AG08396 (cell line): Measurements from ENCODE around the gene WDR41.
A peak's percentile ranks its signal among the peaks of the same experiment; 100 is the strongest.

Experiments used
- DNase-seq: peaks from one replicate; pipeline ENCODE4 v3.0.0; 2012; ENCODE audit warnings: low spot score, mixed read lengths

WDR41 gene

DNA sequence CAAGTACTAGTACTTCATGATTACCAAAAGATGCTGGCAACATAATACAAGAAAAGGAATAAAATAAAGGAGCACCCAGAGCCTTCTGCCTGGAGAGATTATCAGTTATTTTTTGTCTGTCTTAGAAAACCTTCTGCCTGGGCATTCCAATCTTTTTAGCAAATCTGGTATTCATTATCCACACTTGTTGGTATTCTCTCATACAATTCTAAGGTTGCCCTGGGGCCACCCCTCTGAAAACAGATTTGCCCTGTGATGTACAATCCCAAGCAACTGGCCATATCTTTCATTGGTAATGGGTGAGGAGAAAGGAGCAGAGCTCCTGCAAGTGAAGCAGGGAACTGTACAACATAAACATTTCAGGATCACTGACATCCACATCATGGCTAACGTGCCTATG, 47.8 kb downstream of the WDR41 start:
- DNase-seq = no peak

- DNase-seq = no peak
These were observed 48.4 kb downstream of the WDR41 start for GRCh38 chr5:77443670-77444069.

- no peak for DNase-seq
These were observed 54.0 kb downstream of the WDR41 start for GRCh38 chr5:77438071-77438470.

- DNase-seq = no peak
These were observed 54.9 kb downstream of the WDR41 start for GRCh38 chr5:77437194-77437593.

DNA sequence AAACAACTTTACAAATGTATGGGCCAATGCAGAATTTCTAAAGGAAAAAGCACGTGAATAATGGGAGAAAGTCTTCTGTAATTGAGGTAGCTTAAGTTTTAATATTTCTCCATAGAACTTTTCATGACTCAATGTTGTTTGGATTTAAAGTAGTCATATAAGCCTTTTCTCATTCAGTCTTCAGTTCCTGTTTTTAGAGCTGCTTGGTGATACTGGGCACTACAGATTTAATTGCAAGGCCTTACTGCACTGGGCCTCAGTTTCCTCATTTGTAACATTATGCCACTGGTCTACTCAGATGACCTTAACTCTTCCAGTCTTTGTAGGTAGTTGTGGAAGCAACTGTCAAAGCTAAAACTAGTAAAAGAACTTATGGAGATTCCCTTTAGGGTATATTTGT, 60.4 kb downstream of the WDR41 start:
- DNase-seq = no peak

DNA sequence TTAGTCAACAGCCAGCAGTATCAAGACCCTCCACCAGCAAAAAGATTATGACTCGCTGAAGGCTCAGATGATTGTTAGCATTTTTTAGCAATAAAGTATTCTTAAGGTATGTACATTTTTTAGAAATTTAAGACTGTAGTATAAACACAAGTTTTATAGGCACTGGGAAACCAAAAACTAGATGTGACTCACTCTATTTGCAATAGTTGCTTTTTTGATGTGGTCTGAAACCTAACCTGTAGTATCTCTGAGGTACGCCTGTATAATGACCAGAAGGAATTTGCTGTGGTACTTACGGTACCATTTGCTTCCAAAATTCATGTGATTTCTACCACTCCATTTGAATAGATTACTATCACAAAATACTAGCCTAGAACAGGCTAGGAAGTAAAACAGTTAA, 60.8 kb downstream of the WDR41 start:
- no peak for DNase-seq

DNA sequence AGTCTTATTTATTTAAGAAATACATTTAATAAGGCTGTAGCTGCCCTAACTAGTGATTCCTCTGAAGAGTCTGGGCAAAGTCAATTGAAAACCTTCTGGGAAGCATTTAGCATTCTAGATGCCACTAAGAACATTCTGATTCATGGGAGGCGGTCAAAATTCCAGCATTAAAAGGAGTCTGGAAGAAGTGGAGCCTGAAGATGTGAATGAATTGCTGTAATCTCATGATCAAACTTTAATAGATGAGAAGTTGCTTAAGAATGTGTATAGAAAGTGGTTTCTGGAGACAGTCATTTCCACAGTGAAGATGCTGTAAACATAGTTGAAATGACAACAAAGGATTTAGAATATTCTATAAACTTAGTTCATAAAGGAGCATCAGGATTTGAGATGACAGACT, 61.4 kb downstream of the WDR41 start:
- DNase-seq = no peak

DNA sequence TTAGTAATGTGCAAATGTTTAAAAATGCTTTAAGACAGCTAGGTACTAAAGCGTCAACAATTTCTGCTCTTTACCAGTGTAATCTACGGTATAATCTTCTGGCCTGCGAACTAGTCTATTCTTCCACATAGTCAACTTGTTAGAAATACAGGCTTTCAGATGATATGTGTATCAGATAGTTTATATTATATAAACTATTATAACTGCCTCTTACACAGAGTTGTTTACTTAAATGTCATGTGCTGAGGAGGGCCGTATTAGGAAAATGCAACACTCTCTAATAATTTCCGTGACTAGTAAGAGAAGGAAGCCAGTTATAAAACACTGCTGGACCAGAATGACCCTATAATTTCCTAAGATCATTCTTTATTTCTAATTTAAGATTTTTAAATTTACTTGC, 63.6 kb downstream of the WDR41 start:
- no peak for DNase-seq

DNA sequence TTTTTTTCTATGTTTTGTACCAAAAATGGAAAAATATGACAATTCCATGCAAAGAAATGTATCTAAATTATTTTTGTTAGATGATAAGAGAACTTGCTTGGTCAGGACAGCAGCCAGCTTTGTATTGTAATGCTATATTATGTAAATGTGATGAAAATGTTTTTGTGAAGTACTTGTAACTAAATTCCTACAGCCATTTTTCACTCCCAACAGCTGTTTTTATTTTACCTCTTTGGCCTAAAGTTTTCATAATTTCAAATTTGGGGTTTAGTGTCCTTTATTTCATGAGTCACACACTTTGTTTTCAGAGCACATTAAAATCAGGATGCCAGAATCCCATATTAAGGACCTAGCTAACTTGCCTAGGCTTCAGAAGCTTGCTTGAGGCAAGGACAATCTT, 64.1 kb downstream of the WDR41 start:
- DNase-seq = no peak

- DNase-seq = peak; percentile 32
These were observed 65.4 kb downstream of the WDR41 start for GRCh38 chr5:77426670-77427069.

DNA sequence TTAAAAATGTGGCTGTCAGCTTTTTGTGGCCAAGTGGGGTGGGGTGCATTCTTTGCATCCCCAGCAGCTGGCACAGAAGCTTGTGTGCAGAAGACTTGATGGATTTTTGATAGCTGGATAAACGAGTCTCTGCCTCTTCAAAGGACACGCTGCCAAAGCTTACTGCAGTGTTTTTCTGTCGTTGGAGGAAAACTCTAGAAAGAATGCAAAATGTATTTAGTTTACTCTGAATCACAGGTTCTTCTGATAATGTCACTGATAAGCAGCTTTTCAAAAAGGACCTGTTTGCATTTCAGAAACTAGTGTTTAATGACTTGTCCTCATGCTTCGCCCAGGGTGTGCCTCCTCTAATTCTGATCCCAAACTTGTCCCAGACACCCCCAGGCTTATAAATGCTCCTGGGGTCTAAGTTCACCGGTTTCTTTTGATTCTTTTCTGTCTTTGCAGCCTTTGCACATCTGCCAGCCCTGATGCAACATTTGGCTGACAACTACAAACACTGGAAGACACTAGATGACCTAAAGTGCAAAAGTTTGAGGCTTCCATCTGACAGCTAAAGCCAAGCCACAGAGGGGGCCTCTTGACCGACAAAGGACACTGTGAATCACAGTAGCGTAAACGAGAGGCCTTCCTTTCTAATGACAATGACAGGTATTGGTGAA, 66.0 kb downstream of the WDR41 start:
- DNase-seq = no peak

DNA sequence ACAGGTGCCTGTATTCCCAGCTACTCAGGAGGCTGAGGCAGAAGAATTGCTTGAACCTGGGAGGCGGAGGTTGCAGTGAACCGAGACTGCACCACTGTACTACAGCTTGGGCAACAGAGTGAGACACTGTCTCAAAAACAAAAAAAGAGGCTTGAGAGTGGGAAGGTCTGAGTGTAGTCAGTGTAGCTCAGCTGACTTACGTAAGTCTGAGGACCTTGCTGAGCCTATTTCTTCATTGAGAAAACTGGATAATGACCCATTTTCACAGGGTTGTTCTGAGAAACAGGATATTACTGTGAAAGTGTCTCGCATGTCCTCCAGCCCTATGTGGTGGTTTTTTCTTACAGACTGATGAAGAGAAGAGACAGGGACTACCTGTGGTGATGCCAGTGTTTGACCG, 66.7 kb downstream of the WDR41 start:
- no peak for DNase-seq

DNA sequence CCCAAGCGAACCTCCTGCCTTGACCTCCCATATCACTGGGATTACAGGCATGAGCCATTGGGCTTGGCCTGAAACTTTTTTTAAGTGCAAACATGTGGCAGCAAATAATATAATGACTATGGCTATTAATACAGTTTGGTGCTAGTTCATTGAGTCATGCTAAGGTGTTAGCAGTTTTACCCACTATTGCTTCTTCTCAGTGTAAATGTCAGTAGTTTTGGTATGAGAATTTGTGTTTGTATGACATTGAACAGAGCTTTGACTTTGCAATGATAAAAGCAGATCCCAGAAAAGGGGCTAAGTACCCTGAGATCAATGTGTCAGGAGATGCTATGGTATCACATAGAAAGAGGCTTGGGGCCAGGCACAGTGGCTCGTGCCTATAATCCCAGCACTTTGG, 67.2 kb downstream of the WDR41 start:
- no peak for DNase-seq

DNA sequence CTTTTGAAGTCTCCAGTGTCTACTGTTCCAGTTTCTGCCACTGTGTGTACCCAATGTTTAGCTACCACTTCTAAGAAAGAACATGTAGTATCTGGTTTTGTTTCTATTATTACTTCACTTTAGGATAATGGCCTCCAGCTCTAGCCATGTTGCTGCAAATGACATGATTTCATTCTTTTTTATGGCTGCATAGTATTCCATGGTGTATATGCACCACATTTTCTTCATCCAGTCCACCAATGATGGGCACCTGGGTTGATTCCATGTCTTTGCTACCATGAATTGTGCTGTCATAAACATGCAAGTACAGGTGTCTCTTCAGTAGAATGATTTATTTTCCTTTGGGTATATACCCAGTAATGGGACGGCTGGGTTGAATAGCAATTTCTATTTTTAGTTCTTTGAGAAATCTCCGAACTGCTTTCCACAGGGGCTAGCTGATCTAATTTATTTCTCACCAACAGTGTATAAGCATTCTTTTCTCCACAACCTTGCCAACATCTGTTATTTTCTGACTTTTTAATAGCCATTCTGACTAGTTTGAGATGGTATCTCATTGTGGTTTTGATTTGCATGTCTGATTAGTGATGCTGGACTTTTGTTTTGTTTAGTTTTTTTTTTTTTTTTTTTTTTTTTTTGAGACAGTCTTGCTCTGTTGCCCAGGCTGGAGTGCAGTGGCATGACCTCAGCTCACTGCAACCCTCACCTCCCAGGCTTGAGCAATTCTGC, 68.9 kb downstream of the WDR41 start:
- DNase-seq = no peak

DNA sequence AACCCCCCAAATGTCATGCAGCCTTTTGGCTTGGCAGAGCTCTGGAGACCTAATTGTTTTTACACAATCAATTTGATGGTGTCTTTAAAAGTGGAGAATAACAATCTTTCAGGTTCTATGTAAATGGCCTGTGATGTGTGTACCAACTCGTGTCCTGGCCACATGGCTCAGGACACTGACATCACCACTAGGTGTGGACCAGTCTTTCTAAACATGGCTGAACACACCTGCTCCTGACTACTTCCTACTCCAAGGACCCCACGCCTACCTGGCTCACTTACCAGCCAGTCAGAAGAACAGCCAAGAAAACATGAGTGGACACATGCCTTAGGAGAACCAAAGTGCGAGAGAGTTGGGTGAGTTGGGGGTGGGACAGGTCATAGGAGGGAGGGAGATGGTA, 71.2 kb downstream of the WDR41 start:
- DNase-seq = no peak

DNA sequence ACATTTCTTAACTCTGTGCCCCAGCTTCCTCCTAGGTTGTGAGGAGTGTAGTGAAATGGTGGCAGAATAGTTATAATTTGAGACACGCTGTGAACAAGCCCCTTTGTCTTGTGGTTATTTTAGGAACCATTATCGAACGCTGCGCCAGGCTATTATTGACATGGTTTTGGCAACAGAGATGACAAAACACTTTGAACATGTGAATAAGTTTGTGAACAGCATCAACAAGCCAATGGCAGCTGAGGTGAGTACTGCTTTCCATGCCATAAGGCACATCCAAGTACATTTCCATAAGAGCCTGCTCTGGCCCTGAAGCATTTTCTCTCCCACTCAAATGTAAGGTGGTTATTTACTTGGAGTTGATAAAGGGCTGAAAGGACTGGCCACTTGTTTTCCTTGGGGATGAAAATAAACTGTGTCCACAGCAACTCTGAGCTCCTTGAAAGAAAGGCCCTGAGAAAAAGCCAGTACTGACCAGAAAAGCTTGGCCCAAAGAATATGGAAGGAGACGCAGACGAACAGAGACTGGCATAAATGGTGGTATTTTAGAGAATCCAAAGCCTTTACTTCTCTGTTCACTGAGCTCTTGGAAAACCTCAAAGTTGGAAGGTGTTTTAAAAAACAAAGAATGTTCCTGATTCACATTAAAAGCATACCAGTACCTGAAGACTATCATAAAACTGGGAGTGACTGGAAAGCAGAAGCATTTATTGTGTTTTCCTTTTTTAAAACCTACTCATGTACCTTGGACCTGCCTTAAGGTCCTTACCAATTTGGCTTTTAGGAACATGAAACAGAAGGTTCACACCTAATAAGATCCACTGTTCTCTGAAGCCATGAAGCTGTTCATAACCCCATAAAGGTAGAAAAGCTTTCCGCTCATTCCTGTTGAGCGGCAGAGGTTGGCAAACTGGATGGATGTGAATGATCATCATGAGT, 72.2 kb downstream of the WDR41 start:
- no peak for DNase-seq

DNA sequence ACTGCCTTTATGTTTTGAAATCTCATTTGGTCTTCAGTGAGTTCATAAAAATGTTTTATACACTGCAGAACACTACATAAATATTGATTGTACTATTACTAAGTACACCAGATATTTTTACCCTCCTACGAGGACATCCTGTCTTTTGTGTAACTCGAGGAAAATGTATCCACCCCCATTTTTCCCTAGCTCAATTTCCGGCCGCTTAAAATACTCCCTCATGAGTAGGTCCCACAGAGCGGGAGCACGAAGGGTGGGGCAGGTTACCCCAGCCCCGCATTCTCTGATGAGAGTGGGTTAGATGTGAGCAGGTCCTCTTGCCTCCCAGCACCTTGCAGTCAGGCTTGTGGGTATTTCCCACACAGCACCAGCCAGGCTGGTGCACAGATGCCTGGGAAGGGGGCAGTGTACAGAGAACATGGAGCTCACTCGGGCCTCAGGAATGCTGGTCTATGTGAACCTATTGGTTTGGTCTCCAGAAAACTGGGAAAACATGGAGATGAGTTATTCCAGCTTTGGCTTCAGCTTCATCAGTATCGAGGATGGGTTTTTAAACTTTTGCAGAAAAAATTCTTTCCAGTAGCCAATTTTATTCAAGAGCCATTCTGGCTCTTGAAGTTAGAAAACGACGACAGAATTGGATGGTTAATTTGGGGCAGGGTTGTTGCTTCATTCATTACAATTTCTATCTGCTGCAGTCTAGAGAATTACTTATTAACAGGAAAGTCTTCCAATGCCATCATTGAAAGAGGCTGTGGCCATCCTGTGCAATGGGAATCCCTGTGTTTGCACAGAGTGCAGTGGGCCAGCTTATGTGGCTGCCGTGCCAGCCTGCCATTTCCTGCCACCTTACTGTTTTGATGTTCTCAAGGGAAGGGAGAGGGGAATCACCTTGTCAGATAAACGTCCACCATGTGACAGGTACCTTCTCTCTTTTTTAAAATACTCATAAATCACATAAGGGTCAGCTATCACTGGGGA, 73.2 kb downstream of the WDR41 start:
- no peak for DNase-seq

GRCh38 chr5:77418162-77418561, 74.0 kb downstream of the WDR41 start:
- DNase-seq = no peak

DNA sequence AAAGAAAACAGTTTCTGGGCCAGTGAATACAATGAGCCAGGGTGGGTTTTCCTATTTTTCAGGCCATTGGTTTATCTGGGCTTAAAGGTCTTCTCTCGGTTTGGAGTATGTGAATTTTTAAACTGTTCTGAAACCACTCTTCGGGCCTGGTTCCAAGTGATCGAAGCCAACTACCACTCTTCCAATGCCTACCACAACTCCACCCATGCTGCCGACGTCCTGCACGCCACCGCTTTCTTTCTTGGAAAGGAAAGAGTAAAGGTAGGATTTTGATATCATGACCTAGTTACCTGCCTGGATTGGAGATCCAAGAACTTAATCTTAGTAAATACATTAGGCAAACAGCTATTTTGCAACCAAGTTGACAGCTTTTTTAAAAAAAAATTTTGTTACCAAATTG, 79.1 kb downstream of the WDR41 start:
- no peak for DNase-seq

GRCh38 chr5:77409870-77410621, 82.1 kb downstream of the WDR41 start:
- DNase-seq = no peak

GRCh38 chr5:77407152-77407551, 85.0 kb downstream of the WDR41 start:
- no peak for DNase-seq
